Aorta (tissue), 5 donors: ENCODE data around the gene ITPRID1. TPM values are rescaled to one million over a fixed set of nuclear protein-coding genes. Genes with fewer than 3 reads are reported as not detected.
"Not testable (repeated sequence)": the region's sequence is repeated elsewhere in the genome, so short reads cannot be mapped to it uniquely, and the experiment has no call there.

Experiments used
- ATAC-seq: fragments of 200-7000 bp; cut with Tn5 transposase; one replicate; pipeline ENCODE4 v1.9.1; 2022; ENCODE audit warnings: moderate library complexity; ENCODE audit not compliant: low FRiP score
- DNase-seq, 2 donors: peaks; one replicate each; pipeline ENCODE4 v3.0.0-alpha.2; 2020
- H3K27ac ChIP-seq, 2 donors: one replicate each; pipeline ENCODE4 v1.5.1; 2013; ENCODE audit warnings: low read length in 2 of 2, mild to moderate bottlenecking in 2 of 2, moderate library complexity in 2 of 2, control low read depth in 1 of 2, inconsistent platforms in 1 of 2, low read depth in 1 of 2
- H3K27me3 ChIP-seq, 2 donors: one replicate each; pipeline ENCODE4 v1.6.1; 2013; ENCODE audit warnings: control low read depth in 1 of 2, low read length in 1 of 2, mild to moderate bottlenecking in 1 of 2, moderate library complexity in 1 of 2; ENCODE audit not compliant: insufficient read depth in 2 of 2, control insufficient read depth in 1 of 2
- H3K36me3 ChIP-seq, 2 donors: one replicate each; pipeline ENCODE4 v1.6.1; 2013; ENCODE audit warnings: control low read depth in 1 of 2, low read length in 1 of 2, mild to moderate bottlenecking in 1 of 2; ENCODE audit not compliant: insufficient read depth in 2 of 2, control insufficient read depth in 1 of 2
- H3K4me1 ChIP-seq, 2 donors: one replicate each; pipeline ENCODE4 v1.6.1; 2013; ENCODE audit warnings: low read length in 2 of 2, control low read depth in 1 of 2, mild to moderate bottlenecking in 1 of 2, moderate library complexity in 1 of 2; ENCODE audit not compliant: insufficient read depth in 2 of 2, control insufficient read depth in 1 of 2
- H3K4me3 ChIP-seq, 2 donors: one replicate each; pipeline ENCODE4 v1.5.1; 2013; ENCODE audit warnings: low read length in 2 of 2, control low read depth in 1 of 2, mild to moderate bottlenecking in 1 of 2
- H3K9me3 ChIP-seq: one replicate; pipeline ENCODE4 v1.6.1; 2013; ENCODE audit warnings: mild to moderate bottlenecking, low read length; ENCODE audit not compliant: control insufficient read depth
- WGBS, 2 donors: extraction: QIAGEN DNeasy Blood & Tissue Kit; methylation state at CpG; one replicate each; pipeline ENCODE4 v1.1.7; 2013; 5-methylcytosine and 5-hydroxymethylcytosine counted together
- intact Hi-C, 2 donors: fragments of 100-400 bp; cut with DNase I; formaldehyde crosslinking; loops; one replicate each; pipeline versions ENCODE4 v1.14.2 to v1.15.0; 2022
- long read RNA-seq, 2 donors: library from polyadenylated mRNA; unstranded; transcript quantifications; one replicate each; pipeline ENCODE4 v2.0.0, GENCODE V29; 2020 to 2021
- polyA plus RNA-seq, 2 donors: library from polyadenylated mRNA; stranded (reverse); fragments of 200-250 nt; gene quantifications; one replicate each; pipeline ENCODE4 v1.2.3, GENCODE V29; 2013
- total RNA-seq, 2 donors: library from RNA; stranded (reverse); fragmentation: NEBNext Ultra II Directional; extraction: Animal tissue kit (Norgen Biotek cat#: 25700); gene quantifications; one replicate each; pipeline ENCODE4 v1.2.1, GENCODE V29; 2021
- donor health status: healthy with polysubstance abuse.
- donor health status: Bipolar disorder and iron deficiency.
- donor health status: DM: no; HTN: no; CAD: no.
- donor health status: DM: no; HTN: no; CAD: no.
- donor health status: DM: yes; HTN: yes; CAD: no.

Gene ITPRID1
- total RNA-seq: under 1 TPM in 1 of 2 donors, not detected in 1; 0.09 TPM
- not detected for polyA plus RNA-seq
- long read RNA-seq, donor 1, partial matches to known transcripts: 0 of 1 reads
- long read RNA-seq, donor 1, other reads (novel, unspliced or antisense): 1 of 1 reads
- long read RNA-seq, donor 2, partial matches to known transcripts: 0 of 3 reads
- long read RNA-seq, donor 2, other reads (novel, unspliced or antisense): 3 of 3 reads

GRCh38 chr7:31513790-31514189, at the start of gene ITPRID1:
Gene ITPRID1 (plus strand): TSS chr7:31514090. CDS start chr7:31553025, 38,935 bp downstream.
- H3K27me3 ChIP-seq: no peaks in the 10 kb centered on the region
- 38 to 51% methylated on average over 4 of the region's 4 CpGs for WGBS, 2 donors
- DNase-seq (no peak), ATAC-seq (no peak)
- no peak within 1 kb of the TSS for H3K4me3 ChIP-seq
- intact Hi-C loops: no loop called here
- no peak within 1 kb of the TSS for H3K27ac ChIP-seq
- no peaks in the 10 kb centered on the region for H3K9me3 ChIP-seq
- no peaks in the 10 kb centered on the region for H3K36me3 ChIP-seq
- H3K4me1 ChIP-seq: no peaks in the 10 kb centered on the region

- Histone ChIP-seq H3K36me3 (no peaks in the 10 kb centered on the region), H3K27me3 (no peaks in the 10 kb centered on the region), H3K27ac (no peak overlapping the region), H3K4me1 (no peaks in the 10 kb centered on the region), H3K4me3 (no peak overlapping the region), H3K9me3 (no peaks in the 10 kb centered on the region)
- 63 to 72% methylated on average over 1 of the region's 1 CpG for WGBS, 2 donors
- DNase-seq (no peak), ATAC-seq (no peak)
- intact Hi-C loops: no loop called here
Measured at GRCh38 chr7:31464601-31465000, 49.3 kb upstream of the ITPRID1 start.

DNA sequence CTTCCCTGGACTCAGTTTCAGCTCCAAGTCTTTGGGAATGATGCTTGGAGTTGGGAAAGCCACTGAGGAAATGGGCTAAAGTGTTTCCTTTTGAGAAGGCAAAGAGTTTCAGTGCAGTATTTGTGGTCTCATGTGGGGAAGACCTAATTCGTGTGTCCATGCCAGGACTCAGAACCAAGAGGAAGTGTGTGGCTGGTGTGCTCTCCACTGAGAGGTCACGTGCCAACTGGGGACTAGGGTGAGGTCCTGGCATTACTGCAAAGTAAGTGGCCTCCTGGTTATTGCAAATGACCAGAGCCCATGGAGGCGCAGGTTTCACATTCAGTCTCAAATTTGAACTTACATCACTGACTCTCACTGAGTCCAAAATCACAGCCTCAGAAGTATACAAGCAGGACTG, 48.6 kb upstream of the ITPRID1 start:
- DNase-seq: peak in 1 of 2 donors; percentile 43
- Histone ChIP-seq H3K27me3 (no peaks in the 10 kb centered on the region), H3K27ac (no peak overlapping the region), H3K36me3 (no peaks in the 10 kb centered on the region), H3K9me3 (no peaks in the 10 kb centered on the region), H3K4me1 (no peaks in the 10 kb centered on the region), H3K4me3 (no peak overlapping the region)
- WGBS, 2 donors: 60 to 62% methylated on average over 3 of the region's 3 CpGs
- no peak for ATAC-seq
- intact Hi-C loops: no loop called here

DNA sequence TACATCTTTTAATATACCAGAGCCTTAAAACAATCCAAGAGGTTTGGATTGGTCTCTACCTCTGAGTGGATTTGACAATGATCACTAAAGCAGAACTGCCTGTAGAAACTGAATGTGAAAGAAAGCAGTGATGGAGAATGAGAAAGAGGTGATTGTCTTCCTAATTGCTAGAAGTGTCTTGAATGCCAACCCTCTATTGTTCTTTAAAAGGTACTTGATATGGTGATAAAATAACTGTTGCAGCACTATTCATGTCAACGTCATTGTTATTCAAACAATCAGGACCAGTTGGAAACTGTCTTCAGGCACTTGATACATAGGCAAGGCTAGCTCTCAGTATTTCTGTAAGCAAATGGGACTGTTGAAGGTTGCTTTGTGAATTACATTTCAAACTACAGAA, 47.9 kb upstream of the ITPRID1 start:
- no peaks in the 10 kb centered on the region for H3K4me1 ChIP-seq
- H3K36me3 ChIP-seq: no peaks in the 10 kb centered on the region
- no peak for ATAC-seq
- H3K27ac ChIP-seq: no peak overlapping the region
- 29 to 36% methylated on average over 1 of the region's 1 CpG for WGBS, 2 donors
- no peak for DNase-seq
- no peaks in the 10 kb centered on the region for H3K9me3 ChIP-seq
- no peaks in the 10 kb centered on the region for H3K27me3 ChIP-seq
- intact Hi-C loops: no loop called here
- H3K4me3 ChIP-seq: no peak overlapping the region

GRCh38 chr7:31470883-31471282, 43.0 kb upstream of the ITPRID1 start:
- H3K36me3 ChIP-seq, H3K27ac ChIP-seq, H3K9me3 ChIP-seq, ATAC-seq, H3K27me3 ChIP-seq, H3K4me3 ChIP-seq, intact Hi-C loops, H3K4me1 ChIP-seq, DNase-seq: not testable (repeated sequence)
- WGBS, 2 donors: 78 to 87% methylated on average over 8 of the region's 8 CpGs

- Histone ChIP-seq H3K4me3 (no peak overlapping the region), H3K36me3 (no peaks in the 10 kb centered on the region), H3K27ac (no peak overlapping the region), H3K27me3 (no peaks in the 10 kb centered on the region), H3K9me3 (no peaks in the 10 kb centered on the region), H3K4me1 (no peaks in the 10 kb centered on the region)
- intact Hi-C loops: no loop called here
- ATAC-seq (no peak), DNase-seq (no peak)
- 45 to 64% methylated on average over 1 of the region's 1 CpG for WGBS, 2 donors
Measured at GRCh38 chr7:31475368-31475767, 38.5 kb upstream of the ITPRID1 start.

- Histone ChIP-seq H3K27ac (no peak overlapping the region), H3K36me3 (no peaks in the 10 kb centered on the region), H3K9me3 (no peaks in the 10 kb centered on the region), H3K4me1 (no peaks in the 10 kb centered on the region), H3K4me3 (no peak overlapping the region), H3K27me3 (no peaks in the 10 kb centered on the region)
- whole genome bisulfite sequencing, 2 donors: 90 to 92% methylated on average over 7 of the region's 7 CpGs
- intact Hi-C loops: no loop called here
- ATAC-seq: no peak
- no peak for DNase-seq
Measured at GRCh38 chr7:31476073-31476745, 37.7 kb upstream of the ITPRID1 start.

GRCh38 chr7:31476941-31477677, 36.8 kb upstream of the ITPRID1 start:
- 94 to 95% methylated on average over 11 of the region's 11 CpGs for WGBS, 2 donors
- ATAC-seq: no peak
- intact Hi-C loops: no loop called here

DNA sequence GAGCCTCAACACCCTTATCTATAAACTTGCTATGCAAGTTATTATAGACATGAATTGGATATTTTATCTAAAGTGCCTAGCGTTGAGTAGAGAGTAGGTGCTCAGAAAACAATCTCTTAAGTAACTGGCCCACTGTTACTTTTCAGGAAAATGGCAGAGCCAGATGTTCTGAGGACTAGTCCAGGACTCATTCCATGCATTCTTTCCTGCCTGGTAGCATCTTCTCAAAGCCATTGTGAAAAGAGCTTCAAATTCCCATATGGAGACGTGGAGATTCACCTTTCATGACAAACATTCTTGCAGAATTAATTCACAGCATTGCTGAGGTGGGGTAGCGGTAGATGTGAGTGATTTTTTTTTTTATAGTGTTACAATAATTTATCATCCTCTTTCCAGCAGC, 35.9 kb upstream of the ITPRID1 start:
- ATAC-seq: no peak
- H3K9me3 ChIP-seq: no peaks in the 10 kb centered on the region
- intact Hi-C loops: no loop called here
- no peak for DNase-seq
- H3K27me3 ChIP-seq: no peaks in the 10 kb centered on the region
- 42 to 50% methylated on average over 3 of the region's 3 CpGs for WGBS, 2 donors
- H3K36me3 ChIP-seq: no peaks in the 10 kb centered on the region
- H3K4me1 ChIP-seq: no peaks in the 10 kb centered on the region
- H3K27ac ChIP-seq: no peak overlapping the region
- no peak overlapping the region for H3K4me3 ChIP-seq

More at GRCh38 chr7:31476941-31477677, 36.8 kb upstream of the ITPRID1 start:
- Histone ChIP-seq H3K9me3 (no peaks in the 10 kb centered on the region), H3K27ac (no peak overlapping the region), H3K36me3 (no peaks in the 10 kb centered on the region), H3K27me3 (no peaks in the 10 kb centered on the region), H3K4me1 (no peaks in the 10 kb centered on the region), H3K4me3 (no peak overlapping the region)
- no peak for DNase-seq
